Measurements from ENCODE around the gene SVIP.

DNA sequence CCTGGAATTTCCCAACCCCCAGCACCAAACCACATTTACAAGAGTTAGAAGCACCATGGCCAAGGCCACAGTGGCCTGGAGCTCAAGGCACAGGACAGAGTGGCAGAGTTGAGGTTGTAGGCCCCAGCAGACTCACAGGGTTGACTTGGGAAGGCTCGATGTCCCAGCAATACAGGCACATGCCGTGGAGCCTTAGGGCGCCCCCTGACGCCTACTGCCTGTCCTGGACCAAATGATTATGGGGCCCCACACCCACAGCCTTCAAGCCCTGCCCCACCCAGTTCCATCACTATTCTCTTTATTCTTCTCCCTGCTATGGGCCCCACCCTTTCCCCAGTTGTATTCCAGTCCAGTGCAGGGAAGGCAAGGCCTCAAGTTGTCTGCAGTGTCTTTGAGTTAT is 30.6 kb upstream of the SVIP start, which contains the start of gene CCDC179:
- TF ChIP-seq TAF1 (IDR thresholded peaks at IDR 0.05; ENCODE audit: borderline replicate concordance, low read depth, low read length) = no peak
- TF ChIP-seq POLR2A (IDR thresholded peaks at IDR 0.05; ENCODE audit: low read depth, low read length) = no peak
- no peak for TF ChIP-seq POLR2AphosphoS5 (IDR thresholded peaks at IDR 0.05; ENCODE audit: low read depth, low read length)
